Endothelial cell of umbilical vein (primary cell): ENCODE data around the gene CTNNA2. TPM values are rescaled to one million over a fixed set of nuclear protein-coding genes. Genes with fewer than 3 reads are reported as not detected.

Experiments used
- BruUV-seq: library from RNA; stranded (reverse); fragments of 400-500 nt; replicated peaks from 2 replicates; lab custom pipeline; 2021; lab: Mats Ljungman, UMichigan
- CTCF ChIA-PET: fragments of 300-600, 350-600 bp; sonication (Branson Sonifier 250); formaldehyde crosslinking; loops from one replicate; lab custom pipeline; 2021; ENCODE audit warnings: antibody characterized with exemption, inconsistent platforms; lab: Charles Lee
- POLR2A ChIA-PET: fragments of 300-600, 350-600 bp; sonication (Branson Sonifier 250); formaldehyde crosslinking; loops from one replicate; lab custom pipeline; 2021; ENCODE audit warnings: antibody characterized with exemption, inconsistent platforms; lab: Charles Lee
- DNase-seq: peaks from one replicate; pipeline ENCODE4 v3.0.0-alpha.2; 2011; ENCODE audit warnings: low read depth, low spot score
- FAIRE-seq: peaks from 2 replicates; lab custom pipeline; 2011; peaks lifted over from hg19 to GRCh38; lab: Jason Lieb, UNC
- H2AFZ ChIP-seq: 2 replicates; pipeline ENCODE4 v1.6.0; 2012; ENCODE audit warnings: low read depth, low read length, control low read depth, inconsistent platforms
- H3K27ac ChIP-seq: 2 replicates; pipeline ENCODE4 v1.5.1; 2011; ENCODE audit warnings: low read depth, mild to moderate bottlenecking, control low read depth, low read length, moderate library complexity; ENCODE audit not compliant: insufficient read depth
- H3K27me3 ChIP-seq, 2 experiments: 2 replicates each; pipeline versions ENCODE4 v1.6.0 to v1.6.1; 2011; ENCODE audit warnings: low read length in 2 of 2, mixed read lengths in 1 of 2; ENCODE audit not compliant: control insufficient read depth in 2 of 2, insufficient read depth in 2 of 2
- H3K36me3 ChIP-seq, 2 experiments: 2 replicates in 1 of 2; 3 replicates in 1 of 2; pipeline ENCODE4 v1.5.1; 2011; ENCODE audit warnings: low read length in 2 of 2, mild to moderate bottlenecking in 1 of 2, moderate library complexity in 1 of 2; ENCODE audit not compliant: control insufficient read depth in 2 of 2, insufficient read depth in 2 of 2; ENCODE audit errors: extremely low read depth in 1 of 2
- H3K4me1 ChIP-seq: 3 replicates; pipeline ENCODE4 v1.5.1; 2011; ENCODE audit warnings: mild to moderate bottlenecking, low read length; ENCODE audit not compliant: control insufficient read depth, insufficient read depth; ENCODE audit errors: extremely low read depth
- H3K4me2 ChIP-seq: 2 replicates; pipeline ENCODE4 v1.6.1; 2011; ENCODE audit warnings: low read length, control low read depth, mixed read lengths; ENCODE audit not compliant: insufficient read depth
- H3K4me3 ChIP-seq, 3 experiments: fragments of 200-600 bp in 1 of 3; sonication (generic), shearing (Covaris generic) in 1 of 3; replicated peaks in 1 of 3; 2 replicates each; pipeline ENCODE4 v1.5.1; 2011 to 2016; ENCODE audit warnings: control low read depth in 3 of 3, low read length in 3 of 3, mild to moderate bottlenecking in 2 of 3, inconsistent platforms in 1 of 3, low read depth in 1 of 3, moderate library complexity in 1 of 3; ENCODE audit not compliant: insufficient read depth in 1 of 3
- H3K79me2 ChIP-seq: 2 replicates; pipeline ENCODE4 v1.6.0; 2012; ENCODE audit warnings: low read length, inconsistent platforms; ENCODE audit not compliant: control insufficient read depth, insufficient read depth
- H3K9ac ChIP-seq: replicated peaks from 2 replicates; pipeline ENCODE3; 2011; ENCODE audit warnings: low read length, control low read depth; ENCODE audit not compliant: insufficient read depth; ENCODE audit errors: extremely low read depth
- H3K9me1 ChIP-seq: replicated peaks from 3 replicates; pipeline ENCODE4 v1.6.0; 2011; ENCODE audit warnings: mild to moderate bottlenecking, low read length; ENCODE audit not compliant: control insufficient read depth, insufficient read depth; ENCODE audit errors: extremely low read depth
- H3K9me3 ChIP-seq: replicated peaks from 2 replicates; pipeline ENCODE4 v1.5.1; 2012; ENCODE audit warnings: low read length, inconsistent platforms; ENCODE audit not compliant: control insufficient read depth, insufficient read depth
- H4K20me1 ChIP-seq: replicated peaks from 2 replicates; pipeline ENCODE3; 2011; ENCODE audit warnings: mild to moderate bottlenecking, low read length; ENCODE audit not compliant: control insufficient read depth, insufficient read depth; ENCODE audit errors: extremely low read depth
- EZH2 ChIP-seq: IDR thresholded peaks from 2 replicates; pipeline ENCODE4 v1.6.1; 2012; ENCODE audit warnings: borderline replicate concordance, low read depth, mild to moderate bottlenecking, moderate library complexity, low read length, inconsistent platforms; ENCODE audit not compliant: severe bottlenecking
- FOS ChIP-seq: IDR thresholded peaks from 2 replicates; pipeline ENCODE4 v1.6.1; 2011; ENCODE audit warnings: mild to moderate bottlenecking, low read length, moderate library complexity, borderline replicate concordance; ENCODE audit not compliant: insufficient read depth
- GATA2 ChIP-seq: IDR thresholded peaks from 2 replicates; pipeline ENCODE4 v1.7.0; 2011; ENCODE audit warnings: low read depth, mild to moderate bottlenecking, moderate library complexity, mixed read lengths, low read length; ENCODE audit not compliant: insufficient read length, insufficient read depth
- JUN ChIP-seq: IDR thresholded peaks from 2 replicates; pipeline ENCODE4 v1.6.1; 2011; ENCODE audit warnings: borderline replicate concordance, low read depth; ENCODE audit not compliant: insufficient read length, insufficient read depth
- MYC ChIP-seq: IDR thresholded peaks from one replicate; pipeline ENCODE4 v1.6.1; 2011; ENCODE audit warnings: mild to moderate bottlenecking, low read depth, low read length
- POLR2A ChIP-seq: IDR thresholded peaks from 2 replicates; pipeline ENCODE4 v1.6.1; 2012; ENCODE audit warnings: low read depth, mild to moderate bottlenecking, control low read depth, low read length
- POLR2AphosphoS5 ChIP-seq: IDR thresholded peaks from 2 replicates; pipeline ENCODE4 v1.6.1; 2012; ENCODE audit warnings: low read depth, mild to moderate bottlenecking, control low read depth, low read length, moderate library complexity; ENCODE audit not compliant: insufficient read depth
- dilution Hi-C: fragments of 300-500 bp; cut with MboI; formaldehyde crosslinking; loops from one replicate; pipeline ENCODE4 v1.15.0; 2019; ENCODE audit warnings: low sequenced_read_pairs; ENCODE audit not compliant: extremely low pct_ligation_motif_present
- intact Hi-C: fragments of 100-400 bp; cut with micrococcal nuclease; formaldehyde crosslinking; loops from one replicate; pipeline ENCODE4 v1.10.0; 2022
- polyA plus RNA-seq, 4 experiments: library from polyadenylated mRNA; depleted of rRNA in 3 of 4; stranded (reverse) in 3 of 4; unstranded in 1 of 4; fragments of >200 nt; gene quantifications; 2 replicates each; pipeline versions ENCODE4 v1.2.1 to v1.2.3, GENCODE V29; 2011 to 2012; ENCODE audit warnings: missing spikeins in 1 of 4
- total RNA-seq: library from RNA; stranded (reverse); gene quantifications from 2 replicates; pipeline ENCODE4 v1.2.3, GENCODE V29; 2021
- TF ChIP-seq, protein P1 (sequence below), 2 donors: IDR thresholded peaks; 1 replicate in 1 of 2; 2 replicates in 1 of 2; pipeline ENCODE4 v1.5.1; 2011; ENCODE audit warnings: low read length in 2 of 2, mild to moderate bottlenecking in 2 of 2, moderate library complexity in 2 of 2, control low read depth in 1 of 2, inconsistent platforms in 1 of 2, low read depth in 1 of 2; ENCODE audit not compliant: insufficient read depth in 1 of 2; ENCODE audit errors: extremely low read depth in 1 of 2
- TF ChIP-seq, protein P2 (sequence below): IDR thresholded peaks from 2 replicates; pipeline ENCODE4 v1.6.1; 2011; ENCODE audit not compliant: insufficient read depth, insufficient read length

CTNNA2 gene
- total and polyA plus RNA-seq, 2 donors (not counting 3 experiments of a cell fraction or from before 2014, with no cell fraction given): not detected

- H3K9me3 ChIP-seq: peaks cover 2% of the 10 kb centered on the region
- no peak overlapping the region for H3K27ac ChIP-seq
- ChIA-PET CTCF (no interaction called here), POLR2A (no interaction called here)
- no TSS peak for BruUV-seq
- no peaks in the 10 kb centered on the region for H3K27me3 ChIP-seq
- H3K9ac ChIP-seq: no peak overlapping the region
- H4K20me1 ChIP-seq: no peaks in the 10 kb centered on the region
- H3K9me1 ChIP-seq: no peaks in the 10 kb centered on the region
- H3K4me1 ChIP-seq: no peaks in the 10 kb centered on the region
- no peak overlapping the region for H3K4me2 ChIP-seq
- no peak overlapping the region for H2AFZ ChIP-seq
- no peaks in the 10 kb centered on the region for H3K36me3 ChIP-seq
- intact Hi-C loops: no loop called here
- no peaks in the 10 kb centered on the region for H3K79me2 ChIP-seq
- DNase-seq: no peak
- no peak overlapping the region for H3K4me3 ChIP-seq
- FAIRE-seq: no peak
- dilution Hi-C loops: no loop called here
- TF ChIP-seq, protein P1, sequence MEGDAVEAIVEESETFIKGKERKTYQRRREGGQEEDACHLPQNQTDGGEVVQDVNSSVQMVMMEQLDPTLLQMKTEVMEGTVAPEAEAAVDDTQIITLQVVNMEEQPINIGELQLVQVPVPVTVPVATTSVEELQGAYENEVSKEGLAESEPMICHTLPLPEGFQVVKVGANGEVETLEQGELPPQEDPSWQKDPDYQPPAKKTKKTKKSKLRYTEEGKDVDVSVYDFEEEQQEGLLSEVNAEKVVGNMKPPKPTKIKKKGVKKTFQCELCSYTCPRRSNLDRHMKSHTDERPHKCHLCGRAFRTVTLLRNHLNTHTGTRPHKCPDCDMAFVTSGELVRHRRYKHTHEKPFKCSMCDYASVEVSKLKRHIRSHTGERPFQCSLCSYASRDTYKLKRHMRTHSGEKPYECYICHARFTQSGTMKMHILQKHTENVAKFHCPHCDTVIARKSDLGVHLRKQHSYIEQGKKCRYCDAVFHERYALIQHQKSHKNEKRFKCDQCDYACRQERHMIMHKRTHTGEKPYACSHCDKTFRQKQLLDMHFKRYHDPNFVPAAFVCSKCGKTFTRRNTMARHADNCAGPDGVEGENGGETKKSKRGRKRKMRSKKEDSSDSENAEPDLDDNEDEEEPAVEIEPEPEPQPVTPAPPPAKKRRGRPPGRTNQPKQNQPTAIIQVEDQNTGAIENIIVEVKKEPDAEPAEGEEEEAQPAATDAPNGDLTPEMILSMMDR (IDR thresholded peaks at IDR 0.05; ENCODE audit: extremely low read depth in 1 of 2, insufficient read depth in 1 of 2, low read depth in 1 of 2, low read length in 2 of 2): no peak
These were observed 126.1 kb downstream of the CTNNA2 start for GRCh38 chr2:79638954-79639353.

DNA sequence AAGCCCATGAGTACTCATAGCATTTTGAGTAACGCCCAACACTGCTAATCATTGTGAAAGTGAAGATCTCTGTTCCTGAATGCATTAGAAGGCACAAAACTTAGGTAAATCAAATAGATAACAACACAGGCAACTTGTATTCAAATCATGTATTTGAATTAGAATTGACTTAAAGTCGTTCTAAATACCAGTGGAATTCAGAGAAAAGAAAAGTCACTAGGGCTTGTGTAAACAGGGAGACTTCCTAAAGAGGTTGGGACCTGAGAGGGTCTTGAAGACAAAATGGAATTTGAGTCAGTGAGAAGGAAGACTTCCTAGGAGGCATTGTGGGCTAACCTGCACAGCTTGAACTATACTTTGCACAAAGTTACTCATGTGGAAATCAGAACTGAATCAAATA, 127.2 kb downstream of the CTNNA2 start:
- no peaks in the 10 kb centered on the region for H3K36me3 ChIP-seq

More for the DNA sequence above, 127.2 kb downstream of the CTNNA2 start:
- Histone ChIP-seq H3K27ac (no peak overlapping the region), H3K4me2 (no peak overlapping the region), H2AFZ (no peak overlapping the region), H3K4me1 (no peaks in the 10 kb centered on the region), H3K9ac (no peak overlapping the region), H3K9me3 (no peaks in the 10 kb centered on the region), H3K79me2 (no peaks in the 10 kb centered on the region), H3K4me3 (no peak overlapping the region), H3K9me1 (no peaks in the 10 kb centered on the region), H4K20me1 (no peaks in the 10 kb centered on the region), H3K27me3 (no peaks in the 10 kb centered on the region)
- FAIRE-seq (no peak), DNase-seq (no peak)
- no TSS peak for BruUV-seq
- ChIA-PET CTCF (no interaction called here), POLR2A (no interaction called here)
- intact Hi-C loops (no loop called here), dilution Hi-C loops (no loop called here)
- TF ChIP-seq, protein P1 (IDR thresholded peaks at IDR 0.05; ENCODE audit: extremely low read depth in 1 of 2, insufficient read depth in 1 of 2, low read depth in 1 of 2, low read length in 2 of 2): no peak
- TF ChIP-seq JUN (no peak), FOS (no peak), MYC (no peak), GATA2 (no peak), POLR2AphosphoS5 (no peak), POLR2A (no peak), EZH2 (no peak)
- TF ChIP-seq, protein P2, sequence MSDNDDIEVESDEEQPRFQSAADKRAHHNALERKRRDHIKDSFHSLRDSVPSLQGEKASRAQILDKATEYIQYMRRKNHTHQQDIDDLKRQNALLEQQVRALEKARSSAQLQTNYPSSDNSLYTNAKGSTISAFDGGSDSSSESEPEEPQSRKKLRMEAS: no peak
